ENCODE measurements around the gene EMC1.
"Not testable (repeated sequence)": the region's sequence is repeated elsewhere in the genome, so short reads cannot be mapped to it uniquely, and the experiment has no call there.

Gene EMC1

DNA sequence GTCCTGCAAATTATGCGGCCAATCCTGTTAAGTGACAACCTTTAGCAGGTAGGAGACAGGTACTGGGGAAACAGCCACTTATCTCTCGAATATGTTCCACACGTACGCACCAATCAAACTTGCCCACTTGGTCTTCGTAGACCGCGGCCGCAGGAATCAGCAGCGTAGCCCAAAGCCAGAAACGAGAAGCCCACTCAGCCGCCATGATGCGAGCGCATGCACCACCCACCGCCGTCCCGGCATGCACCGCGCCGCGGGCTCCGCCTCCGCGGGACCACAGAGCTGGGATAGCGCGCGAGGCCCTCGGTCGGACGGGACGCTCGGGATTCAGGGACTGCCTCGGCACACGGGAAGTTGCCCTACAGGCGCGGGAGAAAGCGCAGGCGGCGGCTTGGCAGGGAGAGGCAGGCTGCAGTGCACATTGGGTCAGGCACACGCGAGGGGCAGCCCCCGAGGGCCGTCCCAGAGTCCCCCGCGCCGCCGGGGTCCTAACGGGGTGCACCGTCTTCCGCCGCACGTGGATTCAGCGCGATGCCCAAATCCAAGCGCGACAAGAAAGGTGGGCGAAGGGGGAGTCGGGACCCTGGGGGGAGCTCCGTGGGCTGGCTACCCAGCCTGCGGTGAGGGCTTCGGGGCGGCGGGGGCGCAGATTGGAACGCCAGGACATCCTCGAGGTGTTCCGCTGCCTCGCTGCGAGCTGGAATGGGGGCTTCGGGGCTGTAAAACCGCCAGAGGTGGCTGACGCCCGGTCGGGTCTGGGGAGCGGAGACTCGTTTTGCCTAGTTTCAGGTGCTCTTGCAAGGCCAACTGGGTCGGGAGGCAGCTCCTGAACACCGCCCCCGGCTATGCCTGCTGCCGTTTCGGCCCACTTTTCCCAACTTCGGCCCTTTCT lies at the start of gene EMC1, which contains the start of gene MRTO4:
Gene EMC1 (minus strand): TSS at position 220 of the 892 bp plus-strand sequence. CDS start 15 bp downstream, at position 205.
Gene MRTO4 (plus strand): TSS at position 501 of the 892 bp plus-strand sequence. CDS start 31 bp downstream, at position 532.
- peak; percentile 92 for DNase-seq (ENCODE audit: low spot score)

DNA sequence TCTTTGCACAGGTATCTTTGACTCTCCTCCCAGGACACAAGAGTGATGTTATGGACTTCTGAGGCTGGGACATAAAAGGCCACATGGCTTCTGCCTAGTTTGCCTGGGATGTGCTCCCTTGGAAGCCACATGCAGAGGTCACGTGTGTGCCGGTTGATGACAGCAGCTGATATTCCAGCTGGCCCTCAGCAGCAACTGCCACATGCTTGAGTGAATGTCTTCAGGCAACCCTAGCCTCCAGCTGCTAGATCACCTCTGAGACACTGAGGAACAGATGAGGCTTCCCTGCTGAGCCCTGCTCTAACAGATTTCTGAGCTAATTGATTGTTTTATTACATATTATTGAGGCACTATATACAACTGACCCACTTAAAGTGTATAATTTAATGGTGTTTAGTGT lies 48.9 kb upstream of the EMC1 start:
- no peak for DNase-seq (ENCODE audit: low spot score)

DNA sequence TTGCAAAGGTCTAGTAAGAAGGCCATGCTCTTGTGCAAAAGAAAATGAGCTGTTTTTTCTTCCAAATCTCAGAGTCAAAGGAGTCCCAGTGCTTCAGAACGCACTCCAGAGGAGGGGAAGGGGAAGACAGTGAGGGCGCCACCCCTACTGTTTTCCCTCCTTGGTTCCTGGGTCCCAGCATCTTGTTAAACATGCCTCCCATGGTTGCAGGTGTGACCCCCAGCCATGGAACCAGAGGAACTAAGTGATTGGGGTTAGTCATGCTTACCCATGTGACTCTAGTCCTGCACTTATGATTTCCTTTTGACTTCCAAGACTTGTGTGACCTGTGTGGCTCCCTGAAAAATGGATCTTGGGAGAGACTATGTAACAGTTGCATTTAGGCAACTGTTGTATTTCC lies 43.3 kb upstream of the EMC1 start:
- DNase-seq (ENCODE audit: low spot score), result no peak

GRCh38 chr1:19289244-19289643 lies 37.9 kb upstream of the EMC1 start:
- DNase-seq (ENCODE audit: low spot score), result no peak

DNA sequence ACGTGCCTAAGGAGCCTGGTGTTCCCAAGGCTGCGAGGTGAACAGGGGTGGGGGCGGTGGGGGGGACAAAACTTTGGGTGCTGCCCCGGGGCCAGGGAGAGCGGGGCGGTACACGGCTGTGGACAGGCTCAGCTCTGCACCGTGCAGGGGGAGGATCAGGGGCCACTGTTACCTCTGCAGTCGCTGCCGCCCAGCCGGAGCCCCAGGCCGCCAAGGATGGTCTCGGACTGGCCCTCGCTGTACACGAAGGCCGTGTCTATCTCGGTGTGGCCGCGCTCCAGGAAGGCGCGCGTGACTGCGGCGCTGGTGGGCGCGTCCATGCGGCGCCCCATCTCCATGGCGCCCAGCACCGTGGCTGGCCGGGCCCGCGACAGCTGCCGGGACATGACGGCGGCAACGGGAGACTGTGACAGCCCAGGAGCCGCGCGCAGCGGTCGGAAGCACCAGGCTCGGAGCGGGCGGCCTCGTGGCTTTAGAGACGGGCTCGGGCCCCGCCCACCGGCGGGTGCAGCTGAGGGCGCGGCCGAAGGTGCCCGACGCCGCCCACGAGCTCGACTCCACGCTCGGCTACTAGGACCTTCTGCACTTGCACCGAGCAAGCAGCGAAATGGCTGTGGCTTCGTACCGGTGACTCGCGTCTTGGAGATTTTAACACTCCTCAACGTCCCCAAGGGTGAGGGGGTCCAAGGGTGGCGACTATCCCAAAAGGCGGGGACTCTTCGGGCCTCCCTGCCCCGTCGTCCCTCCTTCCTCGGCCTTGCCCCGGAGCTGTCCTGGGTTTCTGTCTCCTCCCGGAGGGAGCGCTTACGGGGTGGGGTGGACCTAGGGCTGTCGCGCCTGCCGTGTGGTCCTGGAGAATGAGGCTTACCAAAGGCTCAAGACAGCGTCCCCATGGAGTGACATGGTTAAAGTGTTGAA lies 37.3 kb upstream of the EMC1 start, which contains the start of gene AKR7A3:
Gene AKR7A3 (minus strand): TSS at position 447 of the 918 bp plus-strand sequence. CDS start 61 bp downstream, at position 386.
- peak; percentile 77 for DNase-seq (ENCODE audit: low spot score)

GRCh38 chr1:19287436-19288185 lies 36.3 kb upstream of the EMC1 start:
- DNase-seq (ENCODE audit: low spot score), result no peak

DNA sequence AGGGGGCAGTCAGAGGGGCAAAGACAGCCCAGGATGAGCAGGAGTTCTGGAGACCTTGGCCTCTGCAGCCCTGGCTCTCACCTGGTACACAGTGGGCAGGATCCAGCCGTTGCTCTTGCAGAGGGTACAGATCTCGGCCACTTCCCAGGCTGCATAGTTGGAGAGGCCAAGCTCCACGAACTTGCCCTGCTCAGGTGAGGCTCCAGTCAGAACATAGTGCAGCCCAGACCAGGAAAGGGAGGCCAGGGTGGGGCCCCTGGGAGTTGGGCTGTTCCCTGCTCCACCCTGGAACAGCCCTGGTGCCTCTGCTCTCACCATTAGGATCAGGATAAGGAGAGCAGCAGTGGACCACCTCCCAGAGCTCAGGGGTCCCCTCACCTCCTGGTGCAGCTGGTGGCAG lies 34.5 kb upstream of the EMC1 start:
- not testable (repeated sequence) for DNase-seq (ENCODE audit: low spot score)

GRCh38 chr1:19285366-19285765 lies 34.0 kb upstream of the EMC1 start:
- not testable (repeated sequence) for DNase-seq (ENCODE audit: low spot score)

GRCh38 chr1:19284881-19285280 lies 33.6 kb upstream of the EMC1 start:
- DNase-seq (ENCODE audit: low spot score), result no peak

DNA sequence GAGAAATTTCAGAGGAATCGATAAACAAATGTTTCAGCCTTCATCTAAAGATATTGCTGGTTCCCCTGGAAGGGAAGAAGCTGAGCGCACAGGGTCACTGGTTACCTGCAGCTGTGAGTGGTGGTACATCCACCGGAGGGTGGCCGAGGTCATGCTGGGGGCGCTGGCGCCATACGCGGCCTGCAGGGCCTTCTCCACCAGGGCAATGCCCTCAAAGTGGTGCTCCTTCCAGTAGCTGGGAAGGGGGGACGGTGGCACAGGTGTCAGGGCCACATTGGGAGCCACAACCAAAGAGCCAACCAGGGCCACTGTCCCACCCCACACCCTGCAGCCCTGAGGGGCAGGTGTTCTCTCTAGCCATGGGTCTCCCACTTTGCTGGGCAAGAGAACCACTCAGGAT lies 32.6 kb upstream of the EMC1 start:
- no peak for DNase-seq (ENCODE audit: low spot score)

DNA sequence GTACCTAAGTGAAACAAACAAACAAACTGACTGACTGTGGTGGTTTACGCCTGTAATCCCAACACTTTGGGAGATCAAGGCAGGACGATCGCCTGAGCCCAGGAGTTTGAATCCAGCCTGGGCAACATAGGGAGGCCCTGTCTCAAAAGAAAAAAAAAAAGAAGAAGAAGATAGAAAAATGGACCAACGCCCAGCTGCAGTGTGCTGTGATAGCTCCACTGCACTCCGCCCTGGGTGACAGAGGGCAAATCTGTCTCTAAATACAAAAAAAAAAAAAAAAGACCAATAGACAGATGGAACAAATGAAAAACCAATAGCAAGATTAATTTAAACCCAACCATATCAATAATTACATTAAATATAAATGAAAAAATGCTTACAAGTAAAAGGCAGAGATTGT lies 23.3 kb upstream of the EMC1 start:
- no peak for DNase-seq (ENCODE audit: low spot score)

GRCh38 chr1:19273844-19274531 lies 22.7 kb upstream of the EMC1 start:
- not testable (repeated sequence) for DNase-seq (ENCODE audit: low spot score)

GRCh38 chr1:19273106-19273843 lies 22.0 kb upstream of the EMC1 start:
- DNase-seq (ENCODE audit: low spot score), result no peak

GRCh38 chr1:19272064-19272463 lies 20.7 kb upstream of the EMC1 start:
- DNase-seq (ENCODE audit: low spot score), result no peak

GRCh38 chr1:19270343-19270730 lies 19.0 kb upstream of the EMC1 start:
- DNase-seq (ENCODE audit: low spot score), result not testable (repeated sequence)

DNA sequence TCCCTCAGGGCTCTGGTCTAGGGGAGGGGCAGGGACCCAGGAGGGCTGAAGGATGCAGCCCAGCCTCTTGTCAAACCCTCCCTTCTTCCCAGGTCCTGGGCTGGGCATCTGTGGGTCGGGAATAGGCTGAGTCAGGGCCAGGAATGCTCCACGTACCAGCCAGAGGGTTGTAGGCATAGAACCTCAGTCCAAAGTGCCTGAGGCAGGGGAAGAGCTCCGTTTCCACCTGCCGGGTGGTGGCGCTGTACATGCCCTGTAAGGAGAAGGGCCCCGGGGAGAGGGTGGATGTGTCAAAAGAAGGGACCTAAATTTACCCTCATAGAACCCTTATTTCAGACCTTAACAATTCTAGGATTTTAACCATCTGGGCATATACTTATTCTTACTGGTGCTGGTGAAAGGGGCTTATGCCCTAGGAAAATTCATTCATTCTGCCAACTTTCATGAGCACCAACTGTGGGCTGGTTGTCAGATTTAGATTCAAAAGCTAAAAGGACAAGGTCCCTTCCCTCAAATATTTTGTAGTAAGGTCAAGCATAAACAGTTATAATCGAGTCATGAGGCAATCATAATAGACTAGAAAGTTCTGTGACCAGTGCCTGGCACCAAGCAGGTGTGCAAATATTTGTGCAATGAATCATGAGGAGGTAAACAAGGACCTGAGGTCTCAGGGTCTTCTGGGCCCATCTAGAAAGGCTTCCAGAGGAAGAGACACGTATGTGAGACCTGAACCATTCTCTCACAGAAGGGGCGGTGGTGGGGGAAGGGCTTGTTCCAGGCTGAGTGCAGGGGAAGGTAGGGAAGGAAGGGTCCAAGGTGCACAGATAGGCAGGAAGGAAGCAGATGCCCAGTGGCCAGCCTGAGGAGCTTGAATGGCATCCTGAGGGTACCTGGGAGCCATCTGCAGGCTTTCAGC lies 18.4 kb upstream of the EMC1 start:
- not testable (repeated sequence) for DNase-seq (ENCODE audit: low spot score)

DNA sequence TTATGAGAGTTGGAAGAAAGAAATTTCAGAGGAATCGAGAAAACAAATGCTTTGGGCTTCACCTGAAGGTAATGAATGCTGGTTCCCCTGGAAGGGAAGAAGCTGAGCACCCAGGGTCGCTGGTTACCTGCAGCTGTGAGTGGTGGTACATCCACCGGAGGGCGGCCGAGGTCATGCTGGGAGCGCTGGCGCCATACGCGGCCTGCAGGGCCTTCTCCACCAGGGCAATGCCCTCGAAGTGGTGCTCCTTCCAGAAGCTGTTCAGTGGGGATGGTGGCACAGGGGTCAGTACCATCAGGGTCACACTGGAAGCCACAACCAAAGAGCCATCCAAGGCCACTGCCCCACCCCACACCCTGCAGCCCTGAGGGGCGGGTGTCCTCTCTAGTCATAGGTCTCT lies 17.1 kb upstream of the EMC1 start:
- no peak for DNase-seq (ENCODE audit: low spot score)

- DNase-seq (ENCODE audit: low spot score), result no peak
These were observed 11.4 kb upstream of the EMC1 start for GRCh38 chr1:19262744-19263143.

DNA sequence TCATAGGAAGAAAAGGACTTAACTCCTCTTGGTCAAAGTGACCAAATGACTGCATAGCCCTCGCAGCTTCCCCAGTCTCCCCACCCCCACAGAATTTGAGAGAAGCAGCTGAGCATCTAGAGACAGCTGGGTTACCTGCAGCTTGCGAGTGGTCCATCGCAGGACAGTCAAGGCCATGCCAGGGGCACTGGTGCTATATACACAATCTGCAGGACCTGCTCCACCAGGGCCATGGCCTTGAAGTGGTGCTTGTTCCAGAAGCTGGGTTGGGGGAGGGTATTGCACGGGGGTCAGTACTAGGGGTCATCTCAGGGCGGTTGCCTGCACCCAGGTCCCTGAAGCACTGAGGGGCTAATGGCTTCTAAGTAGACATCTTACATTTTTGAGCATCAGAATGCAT lies 10.7 kb upstream of the EMC1 start:
- DNase-seq (ENCODE audit: low spot score), result no peak
